Esophagus muscularis mucosa (tissue), 4 donors: ENCODE measurements around the gene LRP8. TPM values are rescaled to one million over a fixed set of nuclear protein-coding genes. Genes with fewer than 3 reads are reported as not detected.

Source experiments
- DNase-seq: peaks from one replicate; pipeline ENCODE4 v3.0.0-alpha.2; 2017; ENCODE audit errors: extremely low spot score
- H3K27ac ChIP-seq, 4 donors: fragments of 200-600 bp; sonication (generic); replicated peaks in 1 of 4; 1 replicate in 3 of 4; 2 replicates in 1 of 4; pipeline ENCODE4 v1.5.1; 2016 to 2019; ENCODE audit warnings: mild to moderate bottlenecking in 1 of 4
- H3K27me3 ChIP-seq, 4 donors: fragments of 200-600 bp; sonication (generic); one replicate each; pipeline versions ENCODE4 v1.5.1 to v1.6.0; 2016 to 2019
- H3K36me3 ChIP-seq, 4 donors: fragments of 200-600 bp; sonication (generic); one replicate each; pipeline ENCODE4 v1.5.1; 2016 to 2019
- H3K4me1 ChIP-seq, 4 donors: fragments of 200-600 bp; sonication (generic); one replicate each; pipeline ENCODE4 v1.5.1; 2016 to 2019
- H3K4me3 ChIP-seq, 4 donors: fragments of 200-600 bp; sonication (generic); 1 replicate in 2 of 4; 2 replicates in 2 of 4; pipeline ENCODE4 v1.5.1; 2016 to 2019; ENCODE audit warnings: mild to moderate bottlenecking in 4 of 4, moderate library complexity in 1 of 4
- H3K9me3 ChIP-seq, 4 donors: fragments of 200-600 bp; sonication (generic); 1 replicate in 3 of 4; 2 replicates in 1 of 4; pipeline ENCODE4 v1.5.1; 2016 to 2019
- EP300 ChIP-seq: sonication (generic); formaldehyde crosslinking; IDR thresholded peaks from one replicate; pipeline ENCODE4 v1.6.1; 2017; ENCODE audit warnings: antibody characterized with exemption
- POLR2A ChIP-seq: fragments of 450-650 bp; IDR thresholded peaks from one replicate; pipeline ENCODE4 v1.6.1; 2017; ENCODE audit warnings: antibody characterized with exemption, moderate library complexity, mild to moderate bottlenecking, low read depth
- POLR2AphosphoS5 ChIP-seq, 2 donors: sonication (generic); formaldehyde crosslinking; IDR thresholded peaks; one replicate each; pipeline ENCODE4 v1.6.1; 2017; ENCODE audit warnings: antibody characterized with exemption in 2 of 2
- WGBS: methylation state at CpG from one replicate; pipeline ENCODE4 v1.1.5; 2018; 5-methylcytosine and 5-hydroxymethylcytosine counted together
- intact Hi-C: fragments of 100-400 bp; cut with DNase I; formaldehyde crosslinking; loops from one replicate; pipeline ENCODE4 v1.15.1; 2023
- total RNA-seq, 4 donors: library from RNA; depleted of rRNA; stranded (reverse); fragments of >200 nt; gene quantifications; one replicate each; pipeline versions ENCODE4 v1.1.0 to v1.2.1, GENCODE V29; 2016
- TF ChIP-seq, protein P1 (sequence below), 3 experiments: fragments of 200-600 bp in 2 of 3; fragments of 450-650 bp in 1 of 3; sonication (generic) in 2 of 3; IDR thresholded peaks; one replicate each; pipeline ENCODE4 v1.5.1; 2017 to 2019; ENCODE audit warnings: antibody characterized with exemption in 3 of 3, mild to moderate bottlenecking in 2 of 3, moderate library complexity in 1 of 3

Gene LRP8
- total RNA-seq, 4 donors from 2014 or later, result 0.83 to 6.0 (median 1.9) TPM

DNA sequence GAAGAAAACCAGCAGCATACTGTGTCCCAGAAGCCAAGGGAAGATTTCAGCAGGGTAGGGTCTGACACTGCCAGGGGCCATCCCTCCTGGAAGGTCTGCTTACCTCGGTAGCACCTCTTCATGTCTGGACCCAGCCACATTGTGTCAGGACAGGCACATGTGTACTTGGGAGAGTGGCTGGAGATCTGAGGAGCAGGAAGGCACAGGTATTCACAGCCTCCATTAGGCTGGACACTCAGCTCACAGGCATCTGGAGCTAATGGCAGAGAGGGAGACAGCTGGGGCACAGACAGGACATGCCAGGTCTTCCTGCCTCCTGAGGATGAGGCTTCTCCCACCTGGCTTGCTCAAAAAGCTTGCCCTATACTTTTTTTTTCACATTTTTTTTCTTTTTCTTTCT lies 69.7 kb downstream of the LRP8 start:
- Histone ChIP-seq H3K4me1 (no peaks in the 10 kb centered on the region), H3K27me3 (no peaks in the 10 kb centered on the region), H3K9me3 (no peaks in the 10 kb centered on the region), H3K36me3 (no peaks in the 10 kb centered on the region), H3K27ac (no peak overlapping the region), H3K4me3 (no peak overlapping the region)
- DNase-seq, result no peak
- no CpG with 5 or more reads among the region's 1 CpG for WGBS
- TF ChIP-seq EP300 (no peak), POLR2A (no peak), POLR2AphosphoS5 (IDR thresholded peaks at IDR 0.05) (no peak)
- TF ChIP-seq, protein P1, sequence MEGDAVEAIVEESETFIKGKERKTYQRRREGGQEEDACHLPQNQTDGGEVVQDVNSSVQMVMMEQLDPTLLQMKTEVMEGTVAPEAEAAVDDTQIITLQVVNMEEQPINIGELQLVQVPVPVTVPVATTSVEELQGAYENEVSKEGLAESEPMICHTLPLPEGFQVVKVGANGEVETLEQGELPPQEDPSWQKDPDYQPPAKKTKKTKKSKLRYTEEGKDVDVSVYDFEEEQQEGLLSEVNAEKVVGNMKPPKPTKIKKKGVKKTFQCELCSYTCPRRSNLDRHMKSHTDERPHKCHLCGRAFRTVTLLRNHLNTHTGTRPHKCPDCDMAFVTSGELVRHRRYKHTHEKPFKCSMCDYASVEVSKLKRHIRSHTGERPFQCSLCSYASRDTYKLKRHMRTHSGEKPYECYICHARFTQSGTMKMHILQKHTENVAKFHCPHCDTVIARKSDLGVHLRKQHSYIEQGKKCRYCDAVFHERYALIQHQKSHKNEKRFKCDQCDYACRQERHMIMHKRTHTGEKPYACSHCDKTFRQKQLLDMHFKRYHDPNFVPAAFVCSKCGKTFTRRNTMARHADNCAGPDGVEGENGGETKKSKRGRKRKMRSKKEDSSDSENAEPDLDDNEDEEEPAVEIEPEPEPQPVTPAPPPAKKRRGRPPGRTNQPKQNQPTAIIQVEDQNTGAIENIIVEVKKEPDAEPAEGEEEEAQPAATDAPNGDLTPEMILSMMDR (IDR thresholded peaks at IDR 0.05), result no peak
- intact Hi-C loops, result no loop called here

DNA sequence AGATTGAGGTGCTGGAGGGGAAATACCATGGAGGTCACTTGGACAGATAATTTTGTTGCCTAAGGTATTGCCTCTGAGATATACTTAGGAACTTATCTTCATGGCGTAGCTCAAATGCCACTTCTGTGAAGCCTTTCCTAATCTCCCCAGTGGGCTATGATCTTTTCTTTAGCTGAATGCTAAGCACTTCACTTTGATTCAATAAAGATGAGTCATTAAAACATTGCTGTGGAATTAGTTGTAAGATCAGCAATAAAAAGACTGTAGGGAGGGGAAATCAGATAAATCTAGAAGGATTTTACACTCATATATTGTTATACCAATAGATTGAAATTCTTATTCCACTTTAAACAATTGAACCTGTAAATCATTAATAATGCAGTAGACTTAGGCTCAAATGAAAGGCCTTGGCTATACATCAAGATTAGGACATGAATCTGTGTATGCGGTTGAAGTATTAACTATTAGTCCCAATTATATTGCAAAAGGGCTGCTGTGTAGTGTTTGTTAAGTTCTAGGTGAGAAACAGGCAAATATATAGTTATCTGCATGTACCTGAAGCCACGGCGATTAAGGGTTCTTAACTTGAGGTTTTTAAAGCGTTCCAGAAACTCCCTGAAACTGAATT lies 70.3 kb downstream of the LRP8 start:
- Histone ChIP-seq H3K27me3 (no peaks in the 10 kb centered on the region), H3K27ac (no peak overlapping the region), H3K4me3 (no peak overlapping the region), H3K4me1 (no peaks in the 10 kb centered on the region), H3K36me3 (no peaks in the 10 kb centered on the region), H3K9me3 (no peaks in the 10 kb centered on the region)
- TF ChIP-seq POLR2AphosphoS5 (IDR thresholded peaks at IDR 0.05) (no peak), EP300 (no peak), POLR2A (no peak)
- TF ChIP-seq, protein P1 (IDR thresholded peaks at IDR 0.05), result no peak
- WGBS, result 96% methylated on average over 5 of the region's 5 CpGs
- DNase-seq, result no peak
- intact Hi-C loops, result no loop called here

DNA sequence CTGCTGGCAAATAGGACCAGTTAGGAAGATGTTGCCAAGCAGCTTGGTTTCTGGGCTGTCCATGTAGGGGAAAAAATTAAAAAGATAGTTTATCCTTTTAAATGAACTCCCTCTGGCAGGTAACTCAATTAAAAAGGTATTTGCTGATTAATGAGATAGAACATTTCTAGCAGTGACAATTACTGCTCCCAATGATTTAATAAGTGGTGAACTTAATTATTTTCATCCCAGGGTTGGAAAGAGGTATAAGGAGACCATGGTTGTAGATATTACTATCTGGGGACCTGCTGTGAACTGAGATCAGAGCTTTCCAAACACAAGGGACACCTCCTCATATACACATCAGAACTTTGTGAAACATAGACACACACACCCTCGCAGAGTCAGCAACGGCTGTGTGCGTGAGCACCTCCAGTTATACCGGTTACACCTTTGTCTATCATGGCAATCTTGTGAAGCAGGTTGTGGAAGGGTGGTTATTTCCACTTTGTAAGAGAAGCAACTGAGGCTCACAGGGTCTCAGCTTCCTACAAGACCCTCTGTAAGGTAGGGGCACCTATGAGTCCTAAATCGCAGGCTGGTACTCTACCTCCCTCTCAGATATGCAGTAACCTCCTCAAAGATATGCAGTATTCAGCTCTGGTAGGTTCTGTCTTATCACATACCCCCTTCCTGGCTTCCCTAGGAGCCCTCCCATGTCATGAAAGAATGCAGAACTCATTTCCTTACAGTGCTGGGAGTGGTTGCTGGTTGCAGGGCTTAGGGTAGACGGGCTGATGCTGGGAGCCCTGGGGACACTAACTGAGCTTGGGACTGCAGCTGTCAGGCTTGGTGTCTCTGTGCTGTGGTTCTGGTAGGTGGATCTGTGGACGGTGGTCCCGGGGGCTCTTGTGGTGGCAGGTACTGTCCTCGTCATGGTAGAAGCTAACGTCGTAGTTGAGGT lies 71.1 kb downstream of the LRP8 start:
- TF ChIP-seq EP300 (no peak), POLR2A (no peak), POLR2AphosphoS5 (IDR thresholded peaks at IDR 0.05) (no peak)
- TF ChIP-seq, protein P1 (IDR thresholded peaks at IDR 0.05), result no peak
- no peaks in the 10 kb centered on the region for H3K36me3 ChIP-seq
- no peak overlapping the region for H3K27ac ChIP-seq
- DNase-seq, result no peak
- H3K4me3 ChIP-seq, result no peak overlapping the region
- no peaks in the 10 kb centered on the region for H3K4me1 ChIP-seq
- WGBS, result 97% methylated on average over 10 of the region's 11 CpGs
- H3K27me3 ChIP-seq, result no peaks in the 10 kb centered on the region
- intact Hi-C loops, result no loop called here
- H3K9me3 ChIP-seq, result no peaks in the 10 kb centered on the region

DNA sequence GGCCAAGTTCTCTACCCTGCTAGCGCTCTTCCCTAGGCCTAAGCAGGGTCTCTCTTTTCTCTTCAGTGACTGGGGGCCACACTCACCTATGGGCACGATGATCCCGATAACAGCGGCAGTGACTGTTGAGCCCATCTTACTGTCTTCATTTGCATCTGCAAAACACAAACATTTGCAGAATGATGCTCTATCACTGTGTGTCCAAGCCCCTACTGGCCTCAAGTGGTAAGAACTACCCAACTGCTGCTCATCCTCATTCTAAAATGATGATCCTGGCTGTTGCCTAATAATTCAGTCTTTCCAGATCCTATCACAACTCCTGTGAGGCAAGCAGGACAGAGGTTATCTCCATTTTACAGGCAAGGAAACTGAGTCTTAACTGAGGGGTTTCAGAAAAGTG lies 72.8 kb downstream of the LRP8 start:
- Histone ChIP-seq H3K27me3 (no peaks in the 10 kb centered on the region), H3K36me3 (no peaks in the 10 kb centered on the region), H3K4me1 (no peaks in the 10 kb centered on the region), H3K27ac (no peak overlapping the region), H3K9me3 (no peaks in the 10 kb centered on the region), H3K4me3 (no peak overlapping the region)
- DNase-seq, result no peak
- 100% methylated on average over 4 of the region's 4 CpGs for WGBS
- TF ChIP-seq EP300 (no peak), POLR2A (no peak), POLR2AphosphoS5 (IDR thresholded peaks at IDR 0.05) (no peak)
- intact Hi-C loops, result no loop called here

DNA sequence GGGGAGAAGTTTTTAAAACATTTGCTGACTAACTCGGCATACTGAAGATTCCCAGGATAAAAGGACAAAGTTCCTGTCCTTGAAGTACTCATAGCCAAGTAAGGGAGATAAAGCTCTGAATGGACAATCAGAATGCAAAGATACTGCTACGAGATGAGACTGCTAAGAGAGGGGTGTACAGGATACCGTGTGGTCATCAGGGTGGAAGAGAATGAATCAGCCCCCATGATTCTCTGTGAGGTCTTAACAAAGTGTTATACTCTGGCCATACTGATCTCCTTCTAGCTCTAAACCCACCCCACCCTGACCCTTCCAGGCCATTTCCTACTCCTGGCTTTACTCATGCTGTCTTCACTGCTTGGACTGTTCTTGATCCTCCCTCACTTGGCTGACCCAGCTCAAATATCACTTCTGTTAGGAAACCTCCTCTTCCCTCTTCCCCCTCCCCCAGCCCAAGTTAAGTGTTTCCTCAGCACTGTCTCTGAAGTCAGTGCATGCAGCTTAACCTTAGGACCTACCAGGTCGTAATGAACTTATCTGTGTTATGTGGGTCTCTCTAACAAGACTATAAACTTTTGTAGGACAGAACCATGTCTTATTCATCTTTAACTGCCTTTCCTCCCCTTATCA lies 73.7 kb downstream of the LRP8 start:
- Histone ChIP-seq H3K9me3 (no peaks in the 10 kb centered on the region), H3K36me3 (no peaks in the 10 kb centered on the region), H3K27ac (no peak overlapping the region), H3K27me3 (no peaks in the 10 kb centered on the region), H3K4me3 (no peak overlapping the region), H3K4me1 (no peaks in the 10 kb centered on the region)
- 84% methylated on average over 4 of the region's 4 CpGs for WGBS
- intact Hi-C loops, result no loop called here
- DNase-seq, result no peak
- TF ChIP-seq POLR2AphosphoS5 (IDR thresholded peaks at IDR 0.05), result no peak
- TF ChIP-seq EP300, result no peak
- TF ChIP-seq, protein P1 (IDR thresholded peaks at IDR 0.05), result no peak
- TF ChIP-seq POLR2A, result no peak
